ENCODE data around the gene STARD9.

Gene STARD9

GRCh38 chr15:42694398-42694797, 119.0 kb downstream of the STARD9 start:
- DNase-seq (ENCODE audit: low spot score) = no peak

- no peak for DNase-seq (ENCODE audit: low spot score)
Measured at GRCh38 chr15:42695527-42696071, 120.2 kb downstream of the STARD9 start.

- DNase-seq (ENCODE audit: low spot score) = no peak
Measured at GRCh38 chr15:42696626-42697025, 121.2 kb downstream of the STARD9 start.

GRCh38 chr15:42704492-42704926, 129.1 kb downstream of the STARD9 start:
- peak; percentile 61 for DNase-seq (ENCODE audit: low spot score)

GRCh38 chr15:42705336-42705735, 129.9 kb downstream of the STARD9 start:
- DNase-seq (ENCODE audit: low spot score) = no peak

GRCh38 chr15:42707068-42707467, 131.7 kb downstream of the STARD9 start:
- no peak for DNase-seq (ENCODE audit: low spot score)

- DNase-seq (ENCODE audit: low spot score) = no peak
Measured at GRCh38 chr15:42707873-42708544, 132.6 kb downstream of the STARD9 start.

GRCh38 chr15:42710662-42711061, 135.3 kb downstream of the STARD9 start:
- no peak for DNase-seq (ENCODE audit: low spot score)

- DNase-seq (ENCODE audit: low spot score) = no peak
Measured at GRCh38 chr15:42711746-42712145, 136.3 kb downstream of the STARD9 start.

GRCh38 chr15:42712584-42712983, 137.2 kb downstream of the STARD9 start:
- DNase-seq (ENCODE audit: low spot score) = no peak

- no peak for DNase-seq (ENCODE audit: low spot score)
Measured at GRCh38 chr15:42716125-42716524, 140.7 kb downstream of the STARD9 start.

- no peak for DNase-seq (ENCODE audit: low spot score)
Measured at GRCh38 chr15:42716626-42717025, 141.2 kb downstream of the STARD9 start.

- no peak for DNase-seq (ENCODE audit: low spot score)
Measured at GRCh38 chr15:42719043-42719442, 143.6 kb downstream of the STARD9 start.

GRCh38 chr15:42720071-42720470, 144.7 kb downstream of the STARD9 start:
- DNase-seq (ENCODE audit: low spot score) = no peak

- no peak for DNase-seq (ENCODE audit: low spot score)
Measured at GRCh38 chr15:42721016-42721415, 145.6 kb downstream of the STARD9 start.

- no peak for DNase-seq (ENCODE audit: low spot score)
Measured at GRCh38 chr15:42721916-42722315, 146.5 kb downstream of the STARD9 start.

GRCh38 chr15:42723068-42723467, 147.7 kb downstream of the STARD9 start:
- DNase-seq (ENCODE audit: low spot score) = no peak

GRCh38 chr15:42724276-42724675, 148.9 kb downstream of the STARD9 start:
- no peak for DNase-seq (ENCODE audit: low spot score)

- DNase-seq (ENCODE audit: low spot score) = no peak
Measured at GRCh38 chr15:42725331-42725903, 150.0 kb downstream of the STARD9 start.

GRCh38 chr15:42726114-42726513, 150.7 kb downstream of the STARD9 start:
- DNase-seq (ENCODE audit: low spot score) = no peak

GRCh38 chr15:42727750-42728381, 152.5 kb downstream of the STARD9 start:
- no peak for DNase-seq (ENCODE audit: low spot score)

GRCh38 chr15:42728560-42728959, 153.2 kb downstream of the STARD9 start:
- no peak for DNase-seq (ENCODE audit: low spot score)

- DNase-seq (ENCODE audit: low spot score) = no peak
Measured at GRCh38 chr15:42728972-42729371, 153.6 kb downstream of the STARD9 start.
